Measurements from ENCODE around the gene ATOH8.

Gene ATOH8

GRCh38 chr2:85724731-85725181, 29.0 kb upstream of the ATOH8 start:
- no peak for TF ChIP-seq CEBPB (IDR thresholded peaks at IDR 0.05)
- TF ChIP-seq FOXM1 (IDR thresholded peaks at IDR 0.05; ENCODE audit: borderline replicate concordance, low read depth): no peak
- no peak for TF ChIP-seq REST (IDR thresholded peaks at IDR 0.05; ENCODE audit: low read depth)
- TF ChIP-seq EGR1 (IDR thresholded peaks at IDR 0.05): no peak
- no peak for TF ChIP-seq MAX (IDR thresholded peaks at IDR 0.05)
- no peak for TF ChIP-seq YY1 (IDR thresholded peaks at IDR 0.05; ENCODE audit: low read depth)
- TF ChIP-seq CREB1 (IDR thresholded peaks at IDR 0.05; ENCODE audit: low read depth): no peak
- no peak for TF ChIP-seq ZBTB7A (IDR thresholded peaks at IDR 0.05; ENCODE audit: low read depth)
- TF ChIP-seq TAF1 (IDR thresholded peaks at IDR 0.05; ENCODE audit: low read depth): no peak
- no peak for TF ChIP-seq TEAD4 (IDR thresholded peaks at IDR 0.05)
- no peak for TF ChIP-seq NFIC (IDR thresholded peaks at IDR 0.05)
- TF ChIP-seq EP300 (IDR thresholded peaks at IDR 0.05; ENCODE audit: borderline replicate concordance): no peak
- TF ChIP-seq TCF12 (IDR thresholded peaks at IDR 0.05; ENCODE audit: low read depth): no peak

- TF ChIP-seq NFIC (IDR thresholded peaks at IDR 0.05) (no peak), CREB1 (IDR thresholded peaks at IDR 0.05; ENCODE audit: low read depth) (no peak), EGR1 (IDR thresholded peaks at IDR 0.05) (no peak), REST (IDR thresholded peaks at IDR 0.05; ENCODE audit: low read depth) (no peak), CEBPB (IDR thresholded peaks at IDR 0.05) (no peak), MAX (IDR thresholded peaks at IDR 0.05) (no peak), EP300 (IDR thresholded peaks at IDR 0.05; ENCODE audit: borderline replicate concordance) (no peak), ZBTB7A (IDR thresholded peaks at IDR 0.05; ENCODE audit: low read depth) (no peak), USF1 (IDR thresholded peaks at IDR 0.05) (no peak), FOXM1 (IDR thresholded peaks at IDR 0.05; ENCODE audit: borderline replicate concordance, low read depth) (no peak), RAD21 (IDR thresholded peaks at IDR 0.05; ENCODE audit: low read depth) (no peak), TEAD4 (IDR thresholded peaks at IDR 0.05) (no peak), TCF12 (IDR thresholded peaks at IDR 0.05; ENCODE audit: low read depth) (no peak), YY1 (IDR thresholded peaks at IDR 0.05; ENCODE audit: low read depth) (no peak), TAF1 (IDR thresholded peaks at IDR 0.05; ENCODE audit: low read depth) (no peak)
These were observed 28.3 kb upstream of the ATOH8 start for GRCh38 chr2:85725451-85725850.

GRCh38 chr2:85727798-85728197, 26.0 kb upstream of the ATOH8 start:
- TF ChIP-seq CREB1 (IDR thresholded peaks at IDR 0.05; ENCODE audit: low read depth): no peak
- no peak for TF ChIP-seq EP300 (IDR thresholded peaks at IDR 0.05; ENCODE audit: borderline replicate concordance)
- no peak for TF ChIP-seq TEAD4 (IDR thresholded peaks at IDR 0.05)
- no peak for TF ChIP-seq EGR1 (IDR thresholded peaks at IDR 0.05)
- TF ChIP-seq MAX (IDR thresholded peaks at IDR 0.05): no peak
- no peak for TF ChIP-seq RAD21 (IDR thresholded peaks at IDR 0.05; ENCODE audit: low read depth)
- TF ChIP-seq ZBTB7A (IDR thresholded peaks at IDR 0.05; ENCODE audit: low read depth): no peak
- no peak for TF ChIP-seq FOXM1 (IDR thresholded peaks at IDR 0.05; ENCODE audit: borderline replicate concordance, low read depth)
- TF ChIP-seq REST (IDR thresholded peaks at IDR 0.05; ENCODE audit: low read depth): no peak
- TF ChIP-seq TAF1 (IDR thresholded peaks at IDR 0.05; ENCODE audit: low read depth): no peak
- no peak for TF ChIP-seq USF1 (IDR thresholded peaks at IDR 0.05)

GRCh38 chr2:85728342-85728741, 25.4 kb upstream of the ATOH8 start:
- TF ChIP-seq TEAD4 (IDR thresholded peaks at IDR 0.05) (no peak), USF1 (IDR thresholded peaks at IDR 0.05) (no peak), RAD21 (IDR thresholded peaks at IDR 0.05; ENCODE audit: low read depth) (no peak), YY1 (IDR thresholded peaks at IDR 0.05; ENCODE audit: low read depth) (no peak), EGR1 (IDR thresholded peaks at IDR 0.05) (no peak), TCF12 (IDR thresholded peaks at IDR 0.05; ENCODE audit: low read depth) (no peak), CREB1 (IDR thresholded peaks at IDR 0.05; ENCODE audit: low read depth) (no peak), FOXM1 (IDR thresholded peaks at IDR 0.05; ENCODE audit: borderline replicate concordance, low read depth) (no peak), REST (IDR thresholded peaks at IDR 0.05; ENCODE audit: low read depth) (no peak), EP300 (IDR thresholded peaks at IDR 0.05; ENCODE audit: borderline replicate concordance) (no peak)

Measured in Ishikawa (cell line).